ENCODE results near the gene GLRX3.
A peak's percentile ranks its signal among the peaks of the same experiment; 100 is the strongest.
"Not testable (repeated sequence)": the region's sequence is repeated elsewhere in the genome, so short reads cannot be mapped to it uniquely, and the experiment has no call there.

GLRX3 gene

GRCh38 chr10:130190055-130190736 lies 54.0 kb downstream of the GLRX3 start:
- peak; percentile 92 for DNase-seq

GRCh38 chr10:130190737-130191115 lies 54.5 kb downstream of the GLRX3 start:
- no peak for DNase-seq

- no peak for DNase-seq
Observed at GRCh38 chr10:130191380-130191779, 55.2 kb downstream of the GLRX3 start.

- no peak for DNase-seq
Observed at GRCh38 chr10:130192276-130192848, 56.2 kb downstream of the GLRX3 start.

- no peak for DNase-seq
Observed at GRCh38 chr10:130193033-130193432, 56.8 kb downstream of the GLRX3 start.

- DNase-seq, result no peak
Observed at GRCh38 chr10:130193493-130194193, 57.5 kb downstream of the GLRX3 start.

GRCh38 chr10:130194194-130194990 lies 58.2 kb downstream of the GLRX3 start:
- no peak for DNase-seq

- DNase-seq, result no peak
Observed at GRCh38 chr10:130194991-130195645, 58.9 kb downstream of the GLRX3 start.

GRCh38 chr10:130195746-130196294 lies 59.6 kb downstream of the GLRX3 start:
- no peak for DNase-seq

GRCh38 chr10:130196511-130197487 lies 60.6 kb downstream of the GLRX3 start:
- no peak for DNase-seq

- DNase-seq, result no peak
Observed at GRCh38 chr10:130198651-130199050, 62.5 kb downstream of the GLRX3 start.

- DNase-seq, result no peak
Observed at GRCh38 chr10:130200179-130201042, 64.2 kb downstream of the GLRX3 start.

- DNase-seq, result no peak
Observed at GRCh38 chr10:130201043-130201380, 64.8 kb downstream of the GLRX3 start.

- not testable (repeated sequence) for DNase-seq
Observed at GRCh38 chr10:130202150-130202549, 66.0 kb downstream of the GLRX3 start.

- DNase-seq, result no peak
Observed at GRCh38 chr10:130202984-130203621, 66.9 kb downstream of the GLRX3 start.

- DNase-seq, result no peak
Observed at GRCh38 chr10:130203626-130204025, 67.4 kb downstream of the GLRX3 start.

- DNase-seq, result no peak
Observed at GRCh38 chr10:130206216-130206737, 70.1 kb downstream of the GLRX3 start.

GRCh38 chr10:130207205-130207604 lies 71.0 kb downstream of the GLRX3 start:
- no peak for DNase-seq

GRCh38 chr10:130208807-130209206 lies 72.6 kb downstream of the GLRX3 start:
- DNase-seq, result no peak

GRCh38 chr10:130212746-130213145 lies 76.6 kb downstream of the GLRX3 start:
- no peak for DNase-seq
